ENCODE data around the gene KNDC1.
"Not testable (repeated sequence)": the region's sequence is repeated elsewhere in the genome, so short reads cannot be mapped to it uniquely, and the experiment has no call there.

Gene KNDC1

DNA sequence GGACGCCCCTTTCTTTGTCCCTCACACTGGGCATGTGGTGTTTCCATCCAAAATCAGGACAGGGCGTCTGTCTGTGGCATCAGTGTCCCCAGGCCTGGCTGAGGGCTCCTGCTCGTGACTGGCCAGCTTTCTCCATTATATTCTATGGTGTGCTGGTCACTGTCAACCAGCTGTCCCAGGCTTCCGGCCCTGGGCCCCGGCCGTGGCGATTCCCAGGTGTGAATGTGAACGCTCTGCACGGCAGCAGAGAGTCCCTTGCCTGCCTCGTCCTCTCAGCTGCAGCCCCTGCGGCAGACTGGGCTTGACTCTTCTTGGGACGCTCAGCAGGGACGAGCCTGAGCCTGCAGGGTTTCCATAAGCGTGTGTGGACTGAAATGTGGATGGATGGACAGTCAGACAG lies 64.1 kb downstream of the KNDC1 start:
- DNase-seq (ENCODE audit: low spot score) = no peak

DNA sequence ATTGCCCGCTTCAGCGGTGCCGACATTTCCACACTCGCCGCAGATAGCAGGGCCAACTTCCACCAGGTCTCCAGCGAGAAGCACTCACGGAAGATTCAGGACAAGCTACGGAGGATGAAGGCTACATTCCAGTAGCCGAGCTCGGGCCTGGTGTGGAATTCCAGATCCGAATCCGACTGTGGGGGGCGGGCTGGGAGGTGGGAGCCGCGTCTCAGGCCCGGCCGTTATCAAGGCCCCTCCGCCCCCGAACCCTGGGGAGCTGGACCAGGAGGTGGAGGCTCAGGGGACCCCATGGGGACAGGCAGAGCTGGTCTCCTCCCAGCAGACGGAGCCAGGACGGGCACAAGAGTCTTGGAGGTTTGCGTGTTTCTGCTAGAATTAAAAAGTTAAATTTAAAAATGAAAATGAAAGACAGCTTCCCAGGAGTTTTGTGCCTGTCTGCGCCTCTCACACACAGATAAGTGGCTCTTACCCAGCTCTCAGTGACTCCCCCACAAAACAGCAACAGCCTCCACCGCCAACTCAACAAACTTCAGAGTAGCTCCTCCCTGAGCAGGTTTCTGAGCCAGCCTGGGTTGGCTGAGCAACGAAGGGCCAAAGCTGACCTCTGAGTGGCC lies 64.8 kb downstream of the KNDC1 start:
- DNase-seq (ENCODE audit: low spot score) = peak; percentile 13

DNA sequence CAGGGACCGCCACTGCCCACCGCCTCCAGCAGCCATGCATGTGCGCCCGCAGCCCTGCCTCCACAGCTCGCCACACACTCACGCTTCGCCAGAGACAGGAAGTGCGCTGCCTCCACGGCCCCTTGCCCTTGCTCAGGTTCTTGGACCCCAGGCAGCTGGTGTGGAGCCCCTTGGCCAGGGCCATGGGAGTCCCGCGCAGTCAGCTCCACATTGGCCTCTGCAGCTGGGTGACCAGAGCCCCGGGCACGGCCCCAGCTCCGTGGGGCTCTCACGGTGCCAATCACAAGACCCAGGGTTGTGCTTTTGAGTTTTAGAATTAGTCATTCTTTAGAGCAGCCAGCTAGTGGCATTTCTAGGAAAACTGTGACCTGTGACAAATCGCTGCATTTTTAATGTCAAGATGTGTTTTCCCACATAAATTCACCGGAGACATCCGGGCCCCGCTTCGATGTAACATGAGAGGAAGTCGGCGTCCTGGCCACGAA lies 65.7 kb downstream of the KNDC1 start:
- peak; percentile 46 for DNase-seq (ENCODE audit: low spot score)

DNA sequence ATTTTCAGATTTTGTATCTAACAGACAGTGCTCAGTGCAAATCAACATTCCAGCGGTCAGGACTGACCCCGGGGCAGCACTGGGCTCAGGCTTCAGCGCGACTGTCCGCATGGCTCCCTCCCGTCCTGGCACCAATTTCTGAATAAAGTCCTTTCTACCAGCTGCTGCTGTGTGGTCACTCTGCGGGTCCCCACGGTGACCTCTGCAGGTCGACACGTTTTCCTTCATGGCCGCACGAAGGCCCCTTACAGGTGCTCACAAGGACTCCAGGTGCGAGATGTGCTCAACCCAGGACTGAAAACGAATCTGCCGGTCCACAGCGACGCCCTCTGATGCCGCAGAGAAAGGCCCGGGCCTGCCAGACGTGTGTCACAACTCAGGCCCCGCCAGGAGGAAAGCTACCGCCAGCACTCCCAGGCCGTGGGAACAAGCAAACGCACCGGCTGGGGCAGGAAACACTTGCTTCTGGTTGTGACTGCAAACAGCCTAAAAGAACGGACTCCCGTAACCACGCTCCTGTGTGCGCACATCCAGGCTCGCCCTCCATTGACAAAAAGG lies 66.3 kb downstream of the KNDC1 start:
- peak; percentile 13 for DNase-seq (ENCODE audit: low spot score)

DNA sequence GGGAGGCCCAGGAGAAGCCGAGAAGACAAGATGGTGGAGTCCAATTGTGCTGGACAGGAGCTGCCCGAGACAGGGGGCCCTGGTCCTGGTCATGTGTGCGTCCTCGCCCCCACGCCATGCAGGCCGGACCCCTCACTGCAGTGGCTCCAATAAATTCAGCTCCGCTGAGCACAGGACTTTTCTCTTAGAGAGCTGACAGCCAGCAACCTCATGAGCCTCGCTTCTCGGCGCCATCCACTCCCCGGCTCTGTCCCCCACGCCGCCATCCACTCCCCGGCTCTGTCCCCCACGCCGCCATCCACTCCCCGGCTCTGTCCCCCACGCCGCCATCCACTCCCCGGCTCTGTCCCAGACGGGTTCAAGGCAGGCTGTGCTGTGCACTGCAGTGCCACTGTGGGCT lies 67.2 kb downstream of the KNDC1 start:
- no peak for DNase-seq (ENCODE audit: low spot score)

DNA sequence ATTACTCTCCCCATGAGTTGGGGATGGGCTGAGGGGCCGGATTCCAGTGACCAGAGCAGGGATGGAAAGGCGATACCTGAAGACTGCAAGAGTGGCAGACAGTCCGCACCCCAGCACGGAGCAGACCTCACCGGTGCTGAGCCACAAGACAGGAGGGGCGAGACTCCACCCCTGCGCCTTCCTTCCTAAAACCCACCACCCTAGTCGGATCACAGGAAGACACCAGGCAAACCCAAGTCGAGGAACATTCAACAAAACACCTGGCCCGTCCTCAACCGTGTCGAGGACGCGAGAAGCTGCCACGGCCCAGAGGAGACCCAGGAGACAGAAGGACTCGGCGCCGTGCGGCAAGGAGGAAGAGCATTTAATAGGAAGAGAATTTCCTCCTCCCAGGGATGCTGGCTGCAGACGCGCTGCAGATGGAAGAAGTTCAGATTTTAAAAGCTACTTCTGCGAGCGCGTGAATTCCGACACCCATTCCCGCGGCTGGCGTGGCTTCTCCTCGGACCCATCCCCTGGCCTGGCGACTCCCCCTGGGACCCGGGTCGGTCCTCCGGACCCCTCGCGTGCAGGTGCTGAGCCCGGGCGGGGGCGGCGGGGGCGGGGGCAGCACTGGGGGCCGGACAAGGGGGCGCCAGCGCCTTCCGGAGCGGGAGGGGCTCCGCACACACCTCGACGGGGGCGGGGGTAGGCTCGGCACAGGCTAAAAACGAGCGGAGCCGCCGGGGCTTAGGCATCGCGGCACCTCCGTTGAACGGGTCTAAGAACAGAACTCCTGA lies 69.4 kb downstream of the KNDC1 start:
- DNase-seq (ENCODE audit: low spot score) = no peak

DNA sequence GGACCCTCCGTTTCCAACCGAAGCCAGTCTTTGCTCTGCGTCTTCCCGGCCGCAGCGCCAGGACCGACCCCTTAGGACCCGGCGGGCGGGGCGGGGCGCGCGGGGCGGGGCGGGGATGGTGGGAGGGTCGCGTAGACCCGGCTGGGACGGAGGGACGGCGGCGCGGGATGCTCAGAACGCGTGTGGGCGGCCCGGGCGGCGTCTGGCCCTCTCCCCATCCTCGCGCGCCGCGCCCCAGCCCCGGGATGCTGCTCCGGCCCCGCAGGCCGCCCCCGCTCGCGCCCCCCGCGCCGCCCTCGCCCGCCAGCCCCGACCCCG lies 70.0 kb downstream of the KNDC1 start, which contains the start of gene UTF1:
Gene UTF1 (plus strand): TSS at position 174 of the 318 bp plus-strand sequence. CDS start 72 bp downstream, at position 246.
- DNase-seq (ENCODE audit: low spot score) = no peak

DNA sequence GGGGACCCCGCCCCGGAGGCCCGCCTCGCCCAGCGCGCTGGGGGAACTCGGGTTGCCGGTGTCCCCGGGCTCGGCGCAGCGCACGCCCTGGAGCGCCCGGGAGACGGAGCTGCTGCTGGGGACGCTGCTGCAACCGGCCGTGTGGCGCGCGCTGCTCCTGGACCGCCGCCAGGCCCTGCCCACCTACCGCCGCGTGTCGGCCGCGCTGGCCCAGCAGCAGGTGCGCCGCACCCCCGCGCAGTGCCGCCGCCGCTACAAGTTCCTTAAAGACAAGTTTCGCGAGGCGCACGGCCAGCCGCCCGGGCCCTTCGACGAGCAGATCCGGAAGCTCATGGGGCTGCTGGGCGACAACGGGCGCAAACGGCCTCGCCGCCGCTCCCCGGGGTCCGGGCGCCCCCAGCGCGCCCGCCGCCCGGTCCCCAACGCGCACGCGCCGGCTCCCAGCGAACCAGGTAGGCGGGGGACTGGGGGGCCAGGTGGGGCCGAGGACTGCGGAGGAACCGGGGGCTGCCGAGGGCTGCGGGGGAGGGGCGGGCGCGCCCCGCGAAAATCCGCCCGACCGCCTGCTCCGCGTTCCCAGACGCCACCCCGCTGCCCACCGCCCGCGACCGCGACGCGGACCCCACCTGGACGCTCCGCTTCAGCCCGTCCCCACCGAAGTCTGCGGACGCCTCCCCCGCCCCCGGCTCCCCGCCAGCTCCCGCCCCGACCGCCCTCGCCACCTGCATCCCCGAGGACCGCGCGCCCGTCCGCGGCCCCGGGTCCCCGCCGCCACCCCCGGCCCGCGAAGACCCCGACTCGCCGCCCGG lies 70.6 kb downstream of the KNDC1 start:
- DNase-seq (ENCODE audit: low spot score) = no peak

DNA sequence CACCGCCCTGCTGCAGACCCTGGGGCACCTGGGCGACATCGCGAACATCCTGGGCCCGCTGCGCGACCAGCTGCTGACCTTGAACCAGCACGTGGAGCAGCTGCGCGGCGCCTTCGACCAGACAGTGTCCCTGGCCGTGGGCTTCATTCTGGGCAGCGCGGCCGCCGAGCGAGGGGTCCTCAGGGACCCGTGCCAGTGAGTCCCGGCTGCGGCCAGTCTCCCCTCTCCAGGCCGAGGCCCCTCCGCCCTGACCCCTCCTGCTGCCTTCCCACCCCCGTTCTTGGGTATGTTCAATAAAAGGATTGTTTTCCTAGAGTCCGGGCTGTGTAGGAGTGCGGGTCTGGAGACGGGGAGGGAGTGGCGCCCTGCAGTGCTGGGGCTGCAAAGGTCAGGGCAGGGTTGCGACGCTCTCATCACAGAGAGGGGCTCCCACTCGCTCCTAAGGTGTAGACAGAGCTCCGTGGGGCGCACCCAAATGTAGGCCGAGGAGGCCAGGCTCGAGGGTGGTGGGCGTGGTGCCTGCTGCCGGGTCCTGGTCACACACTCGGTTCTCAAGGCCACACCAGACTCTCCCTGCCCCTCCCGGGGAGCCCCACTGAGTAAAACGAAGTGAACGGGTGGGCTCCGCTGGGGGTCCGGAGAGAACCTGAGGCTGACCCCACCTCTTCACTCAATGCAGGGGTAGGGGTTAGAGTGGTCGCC lies 71.4 kb downstream of the KNDC1 start:
- no peak for DNase-seq (ENCODE audit: low spot score)

DNA sequence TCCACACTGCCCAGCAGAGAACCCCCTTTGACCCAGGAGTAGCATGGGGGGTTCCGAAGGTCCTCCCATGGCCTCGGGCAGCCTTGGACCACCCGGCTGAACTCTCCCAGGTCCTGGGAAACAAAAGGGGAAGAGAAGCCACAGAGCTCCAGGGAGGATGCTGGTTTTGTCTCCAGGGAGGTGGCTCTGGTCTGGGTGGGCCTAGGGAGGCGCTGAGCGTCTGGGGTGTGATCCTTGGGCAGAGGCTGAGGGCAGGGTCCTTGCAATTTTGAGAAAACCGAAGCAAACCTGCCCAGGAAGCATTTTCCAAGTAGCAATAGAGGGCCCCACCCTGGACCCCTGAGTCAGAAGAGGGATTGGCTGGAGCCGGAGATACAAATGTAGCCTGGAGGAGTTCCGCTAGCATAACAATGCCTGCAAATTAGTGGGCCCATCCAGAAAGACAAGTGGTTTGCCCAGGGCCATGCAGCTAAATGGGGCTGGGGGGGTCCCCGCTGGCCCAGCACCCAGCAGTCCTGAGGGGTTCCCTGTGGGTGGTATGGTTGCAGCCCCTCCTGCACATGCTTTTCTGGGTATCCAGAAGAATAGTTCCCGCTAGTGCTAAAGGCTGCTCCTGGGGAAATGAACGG lies 72.0 kb downstream of the KNDC1 start:
- DNase-seq (ENCODE audit: low spot score) = no peak

DNA sequence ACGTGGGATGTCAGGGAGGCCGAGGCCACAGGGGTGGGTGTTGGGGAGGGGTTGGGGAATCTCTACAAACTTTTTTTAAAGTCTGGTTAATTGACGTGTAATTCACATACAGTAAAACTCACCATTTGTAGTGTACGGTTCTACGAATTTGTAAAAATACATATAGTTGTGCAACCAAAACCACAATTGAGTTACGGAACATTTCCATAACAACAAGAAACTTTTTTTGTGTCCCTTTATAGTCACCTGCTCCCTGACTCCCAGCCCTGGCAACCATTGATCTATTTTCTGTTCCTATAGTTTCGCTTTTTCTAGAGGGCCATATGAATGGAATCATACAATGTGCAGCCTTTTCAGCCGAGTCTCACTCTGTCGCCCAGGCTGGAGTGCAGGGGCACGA lies 74.8 kb downstream of the KNDC1 start:
- DNase-seq (ENCODE audit: low spot score) = not testable (repeated sequence)

DNA sequence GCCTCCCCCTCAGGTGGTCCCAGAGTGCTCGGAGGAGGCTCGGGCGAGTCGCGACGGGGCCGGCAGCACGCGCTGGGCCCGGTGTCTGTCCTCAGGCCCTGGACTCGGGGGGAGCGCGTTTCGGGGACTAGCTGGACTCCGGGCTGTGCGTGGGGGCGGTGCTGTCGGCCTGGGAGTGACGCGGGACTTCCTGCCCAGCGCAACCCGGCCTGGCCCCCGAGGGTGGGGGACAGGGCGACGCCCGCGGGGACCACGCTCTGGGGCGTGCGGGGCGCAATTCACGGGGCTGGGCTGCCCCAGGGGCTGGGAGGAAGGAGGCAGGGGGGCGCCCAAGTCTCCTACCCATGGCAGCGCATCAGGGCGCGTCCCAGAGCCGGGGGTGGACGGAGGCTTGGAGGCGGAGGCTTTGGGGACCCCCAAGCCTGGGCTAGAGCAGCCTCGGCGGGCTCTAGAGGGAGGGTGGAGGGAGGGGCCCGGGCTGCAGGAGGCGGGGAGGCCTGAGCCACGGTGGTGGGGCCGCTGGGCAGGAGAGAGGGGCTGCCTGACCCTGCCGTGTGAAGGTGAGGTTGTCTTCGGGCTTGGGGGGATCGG lies 75.3 kb downstream of the KNDC1 start:
- DNase-seq (ENCODE audit: low spot score) = no peak

DNA sequence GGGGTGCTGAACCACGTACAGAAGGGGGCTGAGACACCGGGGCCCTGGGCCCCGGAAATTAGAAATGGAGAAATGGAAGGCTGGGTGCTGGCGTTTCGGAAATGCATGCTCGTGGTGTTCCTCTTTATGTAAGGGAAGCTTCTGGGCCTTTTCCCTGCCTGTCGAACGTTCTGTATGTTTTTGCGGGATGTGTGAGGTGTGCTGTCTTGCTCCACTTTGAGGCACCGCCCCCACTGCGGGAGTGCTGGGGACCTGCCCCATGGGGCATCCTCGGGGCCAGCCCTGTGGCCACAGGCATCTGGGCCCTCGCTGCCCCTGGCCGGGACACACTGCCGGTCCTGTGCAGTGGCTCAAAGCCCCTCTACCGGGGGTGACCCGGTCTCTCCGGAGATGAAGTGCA lies 75.9 kb downstream of the KNDC1 start:
- no peak for DNase-seq (ENCODE audit: low spot score)

DNA sequence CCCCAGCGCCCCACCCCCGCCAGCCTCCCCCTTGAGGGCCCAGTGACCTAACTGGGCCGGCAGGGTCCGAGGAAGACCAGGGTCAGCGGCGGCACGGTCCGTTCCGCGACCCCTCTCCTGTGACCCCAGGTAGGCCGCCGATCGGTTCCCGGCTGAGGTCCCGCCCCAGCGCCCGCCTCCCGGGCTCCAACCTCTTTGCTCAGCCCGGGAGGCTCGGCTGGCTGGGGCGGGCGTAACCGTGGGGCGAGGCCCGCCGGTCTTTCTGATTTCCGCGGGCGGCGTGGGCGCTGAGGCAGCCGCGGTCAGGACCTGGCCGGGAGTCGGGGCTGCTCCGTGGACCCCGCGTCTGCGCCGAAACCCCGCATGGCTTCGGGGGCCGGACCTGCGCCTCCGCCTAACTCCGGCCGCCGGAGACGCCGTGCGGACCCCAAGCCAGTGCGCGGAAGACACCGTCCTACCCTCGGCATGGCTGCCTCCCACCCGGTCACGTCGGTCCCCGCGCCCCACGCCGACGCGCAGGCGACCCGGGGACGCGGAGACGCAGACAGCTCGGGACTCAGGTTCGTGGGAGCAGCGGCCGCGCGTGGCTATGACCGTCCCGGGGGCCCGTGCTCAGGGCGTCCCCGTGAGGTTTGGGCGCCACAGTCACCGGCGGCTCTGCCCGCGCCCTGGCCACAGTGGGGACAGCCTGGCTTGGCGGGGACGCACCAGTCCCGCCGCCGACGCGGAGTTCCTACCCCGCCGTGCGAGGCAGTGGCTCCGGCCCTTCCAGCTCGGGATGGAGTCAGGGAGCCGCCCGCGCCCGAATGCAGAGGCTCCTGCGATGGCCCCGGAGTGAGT lies 76.6 kb downstream of the KNDC1 start:
- no peak for DNase-seq (ENCODE audit: low spot score)

DNA sequence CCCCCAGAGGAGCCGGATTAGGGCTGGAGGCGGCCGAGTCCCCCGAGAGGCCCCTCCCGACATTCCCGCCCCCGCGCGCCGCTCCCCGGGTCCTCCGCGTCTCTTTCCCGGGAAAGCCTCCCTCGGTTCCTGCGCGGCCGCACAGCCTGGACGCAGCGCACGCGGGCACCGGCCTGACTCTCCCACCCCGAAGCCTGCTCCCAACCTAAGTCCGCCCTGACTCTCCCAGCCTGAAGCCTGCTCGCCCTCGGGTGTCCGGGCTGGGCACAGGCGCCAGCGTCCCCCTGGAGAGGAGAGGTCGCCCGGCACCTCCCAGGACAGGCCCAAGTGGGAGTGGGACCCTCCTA lies 77.2 kb downstream of the KNDC1 start:
- DNase-seq (ENCODE audit: low spot score) = no peak

DNA sequence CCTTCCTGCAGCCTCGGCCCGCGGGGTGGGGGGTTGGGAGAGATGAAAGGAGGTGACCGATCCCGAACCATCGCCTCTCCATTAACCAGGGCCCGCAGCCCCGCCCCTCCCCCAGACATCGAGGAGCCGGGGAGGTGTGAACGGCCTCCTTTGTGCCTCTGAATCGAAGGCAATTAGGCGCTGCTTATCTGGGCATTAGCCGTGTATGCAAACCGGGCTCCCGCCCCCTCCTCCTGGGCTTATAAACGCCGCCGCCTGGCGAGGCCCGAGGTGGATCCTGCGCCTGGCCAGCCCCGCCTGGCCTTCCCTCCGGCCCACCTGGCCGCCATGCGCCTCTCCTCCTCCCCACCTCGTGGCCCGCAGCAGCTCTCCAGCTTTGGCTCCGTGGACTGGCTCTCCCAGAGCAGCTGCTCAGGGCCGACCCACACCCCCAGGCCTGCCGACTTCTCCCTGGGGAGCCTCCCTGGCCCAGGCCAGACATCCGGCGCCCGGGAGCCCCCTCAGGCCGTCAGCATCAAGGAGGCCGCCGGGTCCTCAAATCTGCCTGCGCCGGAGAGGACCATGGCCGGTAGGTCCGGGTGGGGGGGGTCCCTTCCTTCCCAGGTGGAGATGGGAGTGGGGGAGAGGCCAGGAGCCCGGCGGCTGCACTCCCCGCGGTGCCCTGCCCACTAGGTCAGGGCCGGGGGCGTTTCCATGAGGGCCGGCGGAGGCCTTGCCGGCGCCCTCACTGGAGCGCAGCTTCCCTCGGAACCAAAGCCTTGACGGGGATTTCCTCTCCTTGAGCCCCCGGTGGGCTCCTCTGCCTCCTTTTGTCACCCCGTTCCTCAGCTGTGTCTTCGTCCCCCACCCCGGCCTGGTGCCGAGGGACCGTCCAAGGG lies 77.8 kb downstream of the KNDC1 start, which contains the start of gene VENTX:
Gene VENTX (plus strand): TSS at position 268 of the 878 bp plus-strand sequence. CDS start 60 bp downstream, at position 328.
- no peak for DNase-seq (ENCODE audit: low spot score)

DNA sequence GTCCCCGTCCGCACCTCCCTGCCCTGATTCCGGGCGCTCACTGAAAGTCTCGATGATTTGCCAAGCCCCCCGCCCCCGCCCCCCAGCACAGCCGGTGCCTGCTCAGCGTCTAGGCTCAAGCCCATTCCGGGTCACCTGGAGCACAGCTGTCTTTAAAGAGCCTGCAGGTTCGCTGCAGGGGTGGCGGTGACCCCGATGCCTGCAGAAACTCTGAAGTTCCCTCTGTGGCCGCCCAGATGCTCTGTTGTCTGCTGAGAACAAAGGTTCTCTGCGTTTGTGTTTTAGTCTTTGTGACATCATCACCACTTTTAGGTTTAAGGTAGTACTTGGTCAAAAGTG lies 78.4 kb downstream of the KNDC1 start:
- no peak for DNase-seq (ENCODE audit: low spot score)

DNA sequence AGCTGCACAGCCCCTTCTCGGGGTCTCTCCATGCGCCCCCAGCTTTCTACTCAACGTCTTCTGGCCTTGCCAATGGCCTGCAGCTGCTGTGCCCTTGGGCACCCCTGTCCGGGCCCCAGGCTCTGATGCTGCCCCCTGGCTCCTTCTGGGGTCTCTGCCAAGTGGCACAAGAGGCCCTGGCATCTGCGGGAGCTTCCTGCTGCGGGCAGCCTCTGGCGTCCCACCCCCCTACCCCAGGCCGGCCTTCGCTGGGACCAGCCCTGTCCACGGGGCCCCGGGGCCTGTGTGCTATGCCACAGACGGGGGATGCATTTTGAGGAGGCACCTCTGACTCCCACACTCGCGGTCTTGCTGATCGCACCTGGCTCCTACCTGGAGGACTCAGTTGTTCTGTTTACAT lies 80.0 kb downstream of the KNDC1 start:
- no peak for DNase-seq (ENCODE audit: low spot score)

DNA sequence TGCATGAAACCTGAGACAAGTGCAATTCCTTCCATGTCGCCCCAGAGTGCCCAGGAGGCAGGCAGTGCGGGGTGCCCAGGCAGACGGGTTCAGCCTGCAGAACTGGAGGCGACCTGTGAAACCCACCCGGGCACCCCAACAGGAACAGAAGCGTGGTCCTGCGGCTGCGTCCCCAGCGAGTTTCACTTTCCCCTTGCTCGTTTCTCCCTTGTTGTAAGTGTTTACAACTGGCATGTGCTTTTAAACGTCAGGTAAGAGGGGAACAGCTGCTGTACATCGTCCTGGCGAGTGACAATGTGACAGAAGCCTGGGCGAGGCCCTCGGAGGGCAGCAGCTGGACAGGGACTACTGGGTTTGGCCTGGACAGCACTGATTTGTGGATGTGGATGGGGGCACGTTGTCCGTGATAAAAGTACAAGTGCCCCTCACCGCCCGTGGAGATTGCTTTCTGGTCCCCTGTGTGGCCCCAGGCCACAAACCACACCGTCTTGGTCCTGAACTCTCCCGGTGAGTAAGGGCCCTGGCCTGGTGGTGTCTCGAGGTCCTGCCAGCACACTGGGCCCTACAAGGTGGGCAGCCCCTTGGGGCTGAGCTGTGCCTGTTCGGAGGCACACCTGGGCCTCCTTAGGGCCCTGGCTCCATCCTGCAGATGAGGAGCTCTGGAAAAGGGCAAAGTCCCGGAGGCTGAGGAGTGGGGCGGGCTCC lies 81.6 kb downstream of the KNDC1 start:
- no peak for DNase-seq (ENCODE audit: low spot score)

Data from kidney tubule cell (primary cell).